GM21515 (cell line): ENCODE results near the gene RAC2.

ENCODE experiments used
- ATAC-seq: cut with Tn5 transposase; IDR thresholded peaks from one replicate; pipeline ENCODE4 v1.9.1; 2021; ENCODE audit not compliant: unreplicated experiment

The RAC2 gene

DNA sequence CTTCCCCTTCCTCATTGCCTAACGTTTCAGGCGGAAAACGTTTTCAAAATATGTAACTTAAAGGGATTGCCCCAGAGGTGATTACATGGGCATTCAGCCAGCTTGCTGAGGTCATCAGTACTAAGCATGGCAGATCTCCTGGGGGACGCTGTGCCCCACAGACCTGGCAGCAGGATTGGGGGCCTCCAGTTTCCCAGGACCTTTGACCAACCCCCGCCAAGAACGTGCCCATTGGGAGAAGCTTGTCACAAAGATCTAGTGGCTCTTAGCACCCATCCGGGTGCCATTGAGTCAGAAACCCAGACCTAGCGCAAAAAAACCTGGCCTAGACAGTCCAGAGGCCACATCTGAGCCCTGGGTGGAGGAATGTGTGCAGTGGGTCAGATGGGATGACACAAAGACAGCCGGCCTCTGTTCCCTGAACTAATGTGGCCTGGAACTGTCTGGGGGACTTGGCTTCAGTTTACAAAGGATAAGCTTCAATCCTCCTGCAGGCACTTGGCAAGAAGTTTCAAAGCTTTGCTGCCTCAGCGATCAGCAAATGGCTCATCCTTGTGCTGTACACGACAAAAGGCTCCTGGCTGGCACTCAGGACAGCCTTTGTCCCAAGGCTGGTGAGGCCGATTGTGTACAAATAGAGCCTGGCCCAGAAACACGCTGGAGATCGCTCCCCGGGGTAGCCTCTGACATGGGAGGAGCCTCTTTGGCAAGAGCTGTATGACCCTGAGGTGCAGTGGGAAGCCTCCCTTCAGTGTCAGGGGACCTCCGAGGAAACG is 65.5 kb downstream of the RAC2 start:
- no peak for ATAC-seq

DNA sequence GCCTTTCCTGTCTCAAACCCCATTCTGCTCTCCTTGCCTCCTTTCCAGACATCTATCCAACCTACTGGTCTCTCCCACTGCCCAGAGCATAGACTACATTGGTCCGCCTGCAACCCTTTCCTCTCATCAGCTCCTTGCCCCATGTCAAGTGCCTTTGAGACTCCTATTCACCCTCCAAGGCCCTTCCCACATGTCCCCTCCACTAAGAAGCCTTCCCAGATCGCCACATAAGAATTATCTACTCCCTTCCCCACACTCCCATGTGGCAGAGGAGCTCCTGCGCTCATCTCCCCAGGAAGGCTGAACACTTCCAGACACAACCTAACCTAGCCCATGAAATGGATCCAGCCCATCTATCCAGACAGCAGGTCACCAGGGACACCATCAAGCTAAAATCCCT is 66.3 kb downstream of the RAC2 start:
- ATAC-seq, result no peak

DNA sequence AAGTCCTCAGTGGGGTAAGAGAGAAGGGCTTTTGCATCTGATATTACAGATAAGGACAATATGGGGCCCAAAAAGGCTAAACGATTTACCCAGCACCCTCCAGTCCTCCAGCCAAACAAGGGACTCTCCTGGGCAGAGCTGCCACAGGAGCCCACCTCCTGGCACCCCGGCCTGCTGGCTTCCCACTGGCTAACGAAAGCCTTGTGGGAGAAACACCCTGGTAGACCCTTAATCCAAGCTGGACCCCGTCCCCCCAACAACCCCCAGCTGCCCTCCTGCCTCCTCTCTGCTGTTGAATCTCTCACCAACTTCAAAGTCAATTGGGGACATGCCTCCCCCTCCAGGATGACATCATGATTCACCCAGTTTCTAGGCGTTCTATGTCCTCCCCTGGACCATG is 66.8 kb downstream of the RAC2 start:
- ATAC-seq, result no peak

DNA sequence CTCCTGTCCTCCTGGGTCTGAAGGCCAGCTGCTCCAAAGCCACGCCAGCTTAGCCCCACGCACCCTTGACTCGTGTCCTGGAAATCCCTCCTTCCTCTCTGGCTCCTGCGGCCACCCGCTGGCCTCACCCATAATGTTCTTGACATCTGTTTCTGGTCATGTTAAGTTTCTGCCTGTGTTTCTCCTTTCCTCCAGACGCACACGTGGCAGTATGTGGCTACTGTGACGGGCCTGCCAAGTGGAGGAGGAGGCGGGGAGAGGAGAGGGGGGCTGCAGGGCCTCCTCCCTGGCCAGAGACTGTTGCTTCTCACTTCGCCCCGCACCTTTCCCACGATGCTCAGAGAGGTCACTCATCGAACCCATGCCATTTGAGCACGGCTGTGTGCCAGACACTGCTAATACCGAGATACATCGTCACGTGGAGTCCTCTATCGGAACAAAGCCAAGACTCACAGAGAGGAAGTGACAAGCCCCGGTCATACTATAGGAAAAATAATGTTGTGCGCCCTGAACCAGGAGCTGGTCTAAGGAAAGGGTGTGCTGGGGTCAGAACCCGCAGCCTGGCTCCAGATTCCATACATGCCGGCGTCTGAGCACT is 67.5 kb downstream of the RAC2 start:
- ATAC-seq, result no peak

DNA sequence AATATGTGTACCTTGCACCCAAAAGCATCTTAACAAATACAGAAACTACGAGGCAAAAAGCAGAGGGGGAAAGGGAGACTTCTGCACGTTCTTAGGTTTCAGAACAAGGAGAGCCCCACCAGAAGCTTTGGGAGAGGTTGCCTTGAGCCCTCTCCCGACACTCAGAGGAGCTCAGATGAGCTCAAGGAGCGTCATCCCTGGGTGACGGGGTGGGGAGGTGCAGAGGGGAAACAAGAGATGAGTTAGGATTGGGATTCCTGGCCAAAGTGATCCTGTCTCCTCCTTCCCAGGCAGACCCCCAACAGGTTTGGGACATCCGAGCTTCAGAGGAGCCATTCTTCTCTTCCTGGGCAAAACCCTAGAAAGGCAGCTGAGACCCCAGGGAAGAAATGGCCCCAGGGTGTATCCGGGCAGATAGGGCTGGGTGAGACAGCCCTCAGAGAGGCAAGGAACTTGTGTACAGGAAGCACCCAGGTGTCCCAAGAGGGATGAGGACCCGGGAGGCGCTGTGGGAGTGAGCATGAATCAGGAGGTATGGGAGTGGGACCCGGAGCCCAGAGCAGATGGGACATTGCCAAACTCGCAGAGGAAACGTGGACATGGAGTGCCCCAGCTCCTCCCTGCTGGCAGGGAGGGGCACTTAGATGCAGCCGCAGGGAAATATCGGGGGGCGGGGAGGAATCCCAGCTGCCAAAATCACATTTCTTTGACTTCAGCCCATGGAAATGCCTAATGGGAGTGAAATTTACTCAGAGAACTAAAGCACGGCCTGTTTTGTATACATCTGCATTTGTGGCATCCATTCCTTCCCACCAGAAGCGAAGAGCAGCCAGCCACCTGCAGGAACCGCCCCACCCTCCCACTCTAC is 68.4 kb downstream of the RAC2 start:
- no peak for ATAC-seq
